Measurements from ENCODE around the gene AARS2. TPM values are rescaled to one million over a fixed set of nuclear protein-coding genes. Genes with fewer than 3 reads are reported as not detected.

AARS2 gene
- 15.3 and 18.6 TPM in 2 replicates for total RNA-seq

DNA sequence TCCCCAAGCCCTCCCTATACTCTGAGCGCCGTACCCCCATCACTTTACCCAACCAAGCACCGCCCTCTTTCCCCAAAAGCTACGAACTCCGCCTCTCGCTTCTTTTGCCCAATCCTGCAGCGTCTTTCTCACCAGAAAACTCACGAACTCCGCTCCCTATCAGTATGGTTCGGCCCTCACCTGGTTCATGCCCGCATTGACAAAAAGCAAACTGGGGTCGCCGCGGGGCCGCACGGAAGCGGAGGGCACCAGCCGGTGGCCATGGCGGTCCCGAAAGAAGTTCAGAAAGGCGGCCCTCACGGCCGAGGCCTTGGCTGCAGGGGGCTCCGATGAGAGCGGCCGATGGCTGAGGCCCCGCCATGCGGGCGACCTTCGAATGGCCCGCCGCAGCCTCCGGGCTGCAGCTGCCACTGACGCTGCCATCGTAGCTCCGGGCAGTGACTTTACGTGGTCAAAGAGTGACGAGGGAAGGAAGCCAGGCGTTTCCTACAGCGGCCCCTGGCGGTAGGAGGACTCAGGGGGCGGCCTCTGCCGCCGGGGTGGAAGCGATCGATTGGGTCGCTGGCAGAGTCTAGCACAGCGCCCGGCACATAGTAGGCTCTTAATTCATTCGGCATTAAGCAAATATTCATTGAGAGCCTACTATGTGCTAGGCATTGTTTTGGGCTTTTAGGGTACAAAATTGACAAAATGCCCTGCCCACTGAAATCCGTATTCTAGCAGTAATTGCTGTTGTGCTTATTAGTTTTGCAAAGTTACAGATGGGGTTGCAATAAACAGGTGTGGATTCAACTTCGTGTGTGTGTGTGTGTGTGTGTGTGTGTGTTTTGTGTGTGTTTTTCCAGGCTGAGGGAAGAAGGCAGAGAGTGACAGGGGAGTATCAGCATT lies at the start of gene AARS2:
AARS2 (minus strand) TSS at position 447 of the 888 bp plus-strand sequence; CDS start at position 423, 24 bp downstream.

DNA sequence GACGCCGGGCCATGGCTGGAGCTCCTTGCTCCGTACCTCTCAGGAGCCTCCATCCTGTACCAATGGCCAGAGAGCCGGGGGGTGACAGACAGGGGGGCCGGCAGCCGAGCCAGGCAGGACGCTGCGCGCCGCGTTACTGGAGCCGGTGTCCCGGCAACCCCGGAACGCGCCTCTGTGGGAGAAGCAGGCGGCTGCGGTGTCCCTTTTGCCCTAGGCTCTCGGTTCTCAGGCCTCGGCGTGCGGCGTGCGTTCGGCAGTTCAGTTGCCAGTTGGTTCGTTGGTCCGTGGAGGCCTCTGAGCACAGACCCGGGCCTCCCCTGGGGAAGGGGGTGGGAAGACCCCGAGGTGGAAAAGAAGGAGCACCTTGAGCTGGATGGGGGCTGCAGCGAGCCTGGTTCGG lies 29.3 kb upstream of the AARS2 start, which contains the start of gene SPATS1:
SPATS1 (plus strand) TSS at position 162 of the 400 bp plus-strand sequence. CDS start 446 bp downstream, outside the sequence.

DNA sequence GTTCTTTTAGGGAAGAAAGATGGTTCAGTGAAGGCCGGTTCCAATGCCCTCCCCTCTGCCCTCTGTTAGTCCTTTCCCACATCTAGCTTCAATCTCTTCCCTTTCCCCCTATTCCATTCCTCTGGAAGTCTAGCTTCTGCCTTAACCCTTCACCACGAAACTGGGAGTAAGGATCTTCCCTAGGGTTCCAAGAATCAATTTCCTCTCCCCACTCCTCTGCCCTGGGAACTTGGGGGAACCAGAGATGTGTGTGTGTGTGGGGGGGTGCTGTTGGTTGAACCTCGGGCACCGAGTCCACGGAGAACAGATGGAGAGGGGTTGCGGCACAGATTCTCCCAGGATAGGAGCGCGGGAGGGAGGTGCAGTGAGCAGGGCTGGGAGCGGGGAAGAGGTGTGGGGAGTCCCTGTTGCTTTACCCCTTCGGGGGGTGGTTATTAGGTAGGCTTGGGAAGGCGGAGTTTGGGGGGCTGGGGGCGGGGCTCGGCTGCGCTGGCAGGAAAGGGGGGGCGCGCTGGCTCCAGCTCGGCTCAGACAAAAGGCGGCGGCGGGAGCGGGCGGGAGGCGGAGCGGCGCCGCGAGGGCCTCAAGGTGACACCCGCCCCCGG lies 43.1 kb downstream of the AARS2 start, which contains the start of gene TMEM151B:
TMEM151B (plus strand) TSS at position 530 of the 605 bp plus-strand sequence. CDS start 293 bp downstream, outside the sequence.

DNA sequence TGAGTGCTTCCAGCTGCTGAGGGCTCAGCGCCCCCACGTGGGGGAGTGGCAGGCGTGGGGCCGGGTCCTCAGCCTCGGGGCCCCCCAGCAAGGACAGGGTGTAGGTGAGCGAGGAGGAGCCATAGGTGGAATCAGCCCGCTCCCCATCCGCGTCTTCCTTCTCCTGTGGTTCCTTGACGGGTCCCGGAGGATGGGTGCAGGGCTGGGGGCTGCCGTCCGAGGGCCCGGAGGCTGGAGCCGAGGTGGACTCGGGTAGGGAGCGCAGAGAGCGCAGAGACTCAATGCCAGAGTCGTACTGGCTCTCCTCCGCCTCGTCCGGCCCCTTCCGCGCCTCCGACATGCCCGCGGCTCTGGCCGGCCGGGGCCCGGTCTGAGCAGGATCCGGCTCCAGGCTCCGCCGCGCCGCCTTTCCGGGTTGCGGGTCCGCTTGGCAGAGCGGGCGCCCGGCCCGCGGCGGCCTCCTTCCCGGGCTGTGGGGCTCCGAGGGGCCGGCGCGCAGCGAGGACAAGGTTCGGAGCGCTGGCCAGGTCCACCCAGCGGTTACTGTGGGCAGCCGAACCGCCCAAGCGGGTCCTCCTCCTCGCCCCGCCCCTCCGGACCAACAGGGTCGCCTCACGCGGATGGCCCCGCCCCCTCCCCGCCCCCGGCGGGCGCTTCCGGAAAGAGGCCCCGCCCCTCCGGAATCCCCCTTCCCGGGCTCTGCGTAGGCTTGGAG lies 48.0 kb downstream of the AARS2 start, which contains the start of gene NFKBIE:
NFKBIE (minus strand) TSS at position 545 of the 715 bp plus-strand sequence; CDS start at position 340, 205 bp downstream.

DNA sequence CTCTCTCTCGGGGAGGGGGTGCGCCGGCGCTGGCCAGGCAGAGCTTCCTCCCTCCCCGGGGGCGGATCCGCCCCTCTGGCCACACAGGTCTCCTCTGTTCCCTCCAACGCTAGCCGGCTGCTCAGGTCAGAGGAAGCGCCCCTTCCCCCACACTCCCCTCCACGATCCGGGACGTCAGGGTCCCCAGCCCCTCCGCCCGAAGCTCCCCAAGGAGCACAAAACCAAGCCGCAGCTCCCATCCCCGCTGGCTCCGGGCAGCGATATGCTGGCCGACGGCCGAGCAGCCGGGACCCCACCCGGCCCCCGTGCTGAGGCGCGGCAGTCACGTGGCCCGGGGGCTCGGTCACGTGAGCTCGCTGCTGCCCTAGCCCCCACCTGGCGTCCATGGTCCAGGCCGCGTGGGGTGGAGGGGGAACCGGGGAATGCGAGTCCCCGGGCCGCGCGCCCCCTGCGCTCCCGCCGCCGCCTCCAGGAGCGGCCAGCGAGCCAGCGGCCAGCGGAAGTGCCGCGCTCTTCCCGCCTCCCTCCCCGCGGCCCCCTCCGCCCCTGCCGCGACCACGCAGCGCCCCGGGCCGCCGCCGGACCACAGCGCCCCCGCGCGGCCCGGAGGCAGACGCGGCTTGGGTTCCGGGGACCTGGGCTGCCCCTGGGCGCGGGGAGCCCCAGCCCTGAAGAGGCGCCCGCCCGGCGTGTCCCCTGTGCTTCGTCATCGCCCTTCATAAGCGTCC lies 56.0 kb downstream of the AARS2 start, which contains the start of gene SLC35B2:
SLC35B2 (minus strand) TSS at position 504 of the 728 bp plus-strand sequence; CDS start at position 386, 118 bp downstream.

Other genes starting within 250 kb of the AARS2 start
- gene MRPL14, start 185.9 kb downstream of the AARS2 start, total RNA-seq: 92.5 and 93.7 TPM in 2 replicates
- 25.7 and 36.2 TPM in 2 replicates for gene TMEM63B, start 185.8 kb downstream of the AARS2 start, total RNA-seq
- 0.29 TPM in 1 of 2 replicates, not detected in the other for gene CAPN11, start 154.5 kb downstream of the AARS2 start, total RNA-seq
- gene MYMX, start 96.4 kb downstream of the AARS2 start, total RNA-seq: not detected in 2 replicates
- gene SLC29A1, start 89.8 kb downstream of the AARS2 start, total RNA-seq: 11.2 and 17.9 TPM in 2 replicates
- 932 and 1,034 TPM in 2 replicates for gene HSP90AB1, start 66.2 kb downstream of the AARS2 start, total RNA-seq
- gene SLC35B2, start 55.8 kb downstream of the AARS2 start, total RNA-seq: 102 and 121 TPM in 2 replicates
- 29.1 and 29.8 TPM in 2 replicates for gene NFKBIE, start 47.8 kb downstream of the AARS2 start, total RNA-seq
- under 0.01 TPM in 1 of 2 replicates, not detected in the other for gene TMEM151B, start 42.9 kb downstream of the AARS2 start, total RNA-seq
- not detected in 2 replicates for gene SPATS1, start 29.3 kb upstream of the AARS2 start, total RNA-seq
- gene CDC5L, start 74.4 kb upstream of the AARS2 start, total RNA-seq: 9.8 and 17.0 TPM in 2 replicates

All from myometrial cell (primary cell).